Astrocyte (in vitro differentiated cells and primary cell): ENCODE results near the gene CTXN2. TPM values are rescaled to one million over a fixed set of nuclear protein-coding genes. Genes with fewer than 3 reads are reported as not detected.

Experiments
- DNase-seq: peaks from one replicate; pipeline ENCODE4 v3.0.0-alpha.2; 2010; ENCODE audit warnings: low read depth
- FAIRE-seq: peaks from 2 replicates; lab custom pipeline; 2011; peaks lifted over from hg19 to GRCh38; lab: Jason Lieb, UNC
- H2AFZ ChIP-seq: 2 replicates; pipeline ENCODE4 v1.6.0; 2012; ENCODE audit warnings: low read depth, low read length, inconsistent platforms
- H3K27ac ChIP-seq: 2 replicates; pipeline ENCODE4 v1.5.1; 2011; ENCODE audit warnings: low read depth, low read length, inconsistent platforms
- H3K27me3 ChIP-seq: 2 replicates; pipeline ENCODE4 v1.6.0; 2011; ENCODE audit warnings: low read length, inconsistent platforms; ENCODE audit not compliant: insufficient read depth
- H3K36me3 ChIP-seq: 2 replicates; pipeline ENCODE4 v1.5.1; 2011; ENCODE audit warnings: low read length, inconsistent platforms; ENCODE audit not compliant: insufficient read depth
- H3K4me1 ChIP-seq: 2 replicates; pipeline ENCODE4 v1.5.1; 2011; ENCODE audit warnings: low read length, inconsistent platforms; ENCODE audit not compliant: insufficient read depth
- H3K4me2 ChIP-seq: 2 replicates; pipeline ENCODE4 v1.6.0; 2012; ENCODE audit warnings: low read length, inconsistent platforms
- H3K4me3 ChIP-seq: 2 replicates; pipeline ENCODE4 v1.5.1; 2011; ENCODE audit warnings: low read depth, mild to moderate bottlenecking, low read length, inconsistent platforms; ENCODE audit not compliant: insufficient read depth
- H3K79me2 ChIP-seq: 2 replicates; pipeline ENCODE4 v1.6.0; 2012; ENCODE audit warnings: mild to moderate bottlenecking, low read length, inconsistent platforms; ENCODE audit not compliant: insufficient read depth
- H3K9ac ChIP-seq: 2 replicates; pipeline ENCODE4 v1.6.0; 2012; ENCODE audit warnings: mild to moderate bottlenecking, low read length, inconsistent platforms
- H3K9me3 ChIP-seq: 2 replicates; pipeline ENCODE4 v1.5.1; 2012; ENCODE audit warnings: low read depth, mild to moderate bottlenecking, low read length, inconsistent platforms; ENCODE audit not compliant: insufficient read depth
- H4K20me1 ChIP-seq: 2 replicates; pipeline ENCODE4 v1.6.0; 2012; ENCODE audit warnings: low read length, inconsistent platforms; ENCODE audit not compliant: insufficient read depth
- H3K27ac Mint-ChIP-seq: one replicate; pipeline ENCODE4 v1.8.0; 2021; ENCODE audit warnings: mild to moderate bottlenecking, mixed read lengths; ENCODE audit not compliant: unreplicated experiment
- H3K27me3 Mint-ChIP-seq: one replicate; pipeline ENCODE4 v1.8.0; 2021; ENCODE audit warnings: low read depth, mixed read lengths; ENCODE audit not compliant: unreplicated experiment
- H3K36me3 Mint-ChIP-seq: one replicate; pipeline ENCODE4 v1.8.0; 2021; ENCODE audit warnings: low read depth, mixed read lengths; ENCODE audit not compliant: unreplicated experiment
- H3K4me1 Mint-ChIP-seq: one replicate; pipeline ENCODE4 v1.8.0; 2021; ENCODE audit warnings: low read depth, mixed read lengths; ENCODE audit not compliant: unreplicated experiment
- H3K4me3 Mint-ChIP-seq: one replicate; pipeline ENCODE4 v1.8.0; 2021; ENCODE audit warnings: mild to moderate bottlenecking, moderate library complexity, mixed read lengths; ENCODE audit not compliant: unreplicated experiment
- H3K9me3 Mint-ChIP-seq: one replicate; pipeline ENCODE4 v1.8.0; 2021; ENCODE audit warnings: mild to moderate bottlenecking, mixed read lengths; ENCODE audit not compliant: unreplicated experiment
- EZH2 ChIP-seq: IDR thresholded peaks from 2 replicates; pipeline ENCODE4 v1.6.1; 2012; ENCODE audit warnings: mild to moderate bottlenecking, low read length, inconsistent platforms; ENCODE audit not compliant: insufficient read depth
- total RNA-seq: library from RNA; stranded (reverse); gene quantifications from 2 replicates; pipeline ENCODE4 v1.2.1, GENCODE V29; 2021
- TF ChIP-seq, protein P1 (sequence below): IDR thresholded peaks from 2 replicates; pipeline ENCODE4 v1.5.1; 2011; ENCODE audit warnings: low read depth, mild to moderate bottlenecking, inconsistent platforms, low read length, moderate library complexity; ENCODE audit not compliant: insufficient read depth

The CTXN2 gene
- total RNA-seq, 1 donor from 2014 or later = not detected

DNA sequence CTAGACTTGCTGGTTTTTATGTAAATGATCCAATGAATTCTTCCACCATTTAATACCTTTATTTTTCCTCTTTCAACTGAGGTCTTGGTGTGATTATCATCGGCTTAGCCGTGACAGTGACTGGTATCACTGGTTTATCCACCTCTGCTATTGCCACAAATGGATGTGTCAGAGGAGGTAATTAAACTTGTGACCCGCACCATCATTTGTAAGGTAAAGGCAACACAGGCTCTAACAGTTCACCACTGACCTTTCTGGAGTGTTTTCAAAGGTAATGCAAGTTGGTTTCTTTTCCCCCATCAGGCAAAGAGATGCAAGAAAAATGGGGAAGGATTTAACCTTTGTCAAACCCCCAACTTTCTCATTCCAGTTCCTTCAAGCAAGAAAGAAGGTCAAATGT lies 34.3 kb downstream of the CTXN2 start:
- DNase-seq = no peak
- Histone ChIP-seq H3K36me3 (no peaks in the 10 kb centered on the region), H3K4me1 (no peaks in the 10 kb centered on the region), H2AFZ (no peak overlapping the region), H3K4me3 (no peak overlapping the region), H4K20me1 (no peaks in the 10 kb centered on the region), H3K9ac (no peak overlapping the region), H3K27ac (no peak overlapping the region), H3K9me3 (no peaks in the 10 kb centered on the region), H3K27me3 (no peaks in the 10 kb centered on the region), H3K79me2 (no peaks in the 10 kb centered on the region), H3K4me2 (no peak overlapping the region)
- H3K27ac Mint-ChIP-seq = no peak overlapping the region
- H3K4me3 Mint-ChIP-seq = no peak overlapping the region
- TF ChIP-seq, protein P1, sequence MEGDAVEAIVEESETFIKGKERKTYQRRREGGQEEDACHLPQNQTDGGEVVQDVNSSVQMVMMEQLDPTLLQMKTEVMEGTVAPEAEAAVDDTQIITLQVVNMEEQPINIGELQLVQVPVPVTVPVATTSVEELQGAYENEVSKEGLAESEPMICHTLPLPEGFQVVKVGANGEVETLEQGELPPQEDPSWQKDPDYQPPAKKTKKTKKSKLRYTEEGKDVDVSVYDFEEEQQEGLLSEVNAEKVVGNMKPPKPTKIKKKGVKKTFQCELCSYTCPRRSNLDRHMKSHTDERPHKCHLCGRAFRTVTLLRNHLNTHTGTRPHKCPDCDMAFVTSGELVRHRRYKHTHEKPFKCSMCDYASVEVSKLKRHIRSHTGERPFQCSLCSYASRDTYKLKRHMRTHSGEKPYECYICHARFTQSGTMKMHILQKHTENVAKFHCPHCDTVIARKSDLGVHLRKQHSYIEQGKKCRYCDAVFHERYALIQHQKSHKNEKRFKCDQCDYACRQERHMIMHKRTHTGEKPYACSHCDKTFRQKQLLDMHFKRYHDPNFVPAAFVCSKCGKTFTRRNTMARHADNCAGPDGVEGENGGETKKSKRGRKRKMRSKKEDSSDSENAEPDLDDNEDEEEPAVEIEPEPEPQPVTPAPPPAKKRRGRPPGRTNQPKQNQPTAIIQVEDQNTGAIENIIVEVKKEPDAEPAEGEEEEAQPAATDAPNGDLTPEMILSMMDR = no peak
- no peak for TF ChIP-seq EZH2
- H3K4me1 Mint-ChIP-seq = no peaks in the 10 kb centered on the region
- FAIRE-seq = no peak
- H3K36me3 Mint-ChIP-seq = no peaks in the 10 kb centered on the region
- no peaks in the 10 kb centered on the region for H3K9me3 Mint-ChIP-seq
- H3K27me3 Mint-ChIP-seq = peaks cover 4% of the 10 kb centered on the region

DNA sequence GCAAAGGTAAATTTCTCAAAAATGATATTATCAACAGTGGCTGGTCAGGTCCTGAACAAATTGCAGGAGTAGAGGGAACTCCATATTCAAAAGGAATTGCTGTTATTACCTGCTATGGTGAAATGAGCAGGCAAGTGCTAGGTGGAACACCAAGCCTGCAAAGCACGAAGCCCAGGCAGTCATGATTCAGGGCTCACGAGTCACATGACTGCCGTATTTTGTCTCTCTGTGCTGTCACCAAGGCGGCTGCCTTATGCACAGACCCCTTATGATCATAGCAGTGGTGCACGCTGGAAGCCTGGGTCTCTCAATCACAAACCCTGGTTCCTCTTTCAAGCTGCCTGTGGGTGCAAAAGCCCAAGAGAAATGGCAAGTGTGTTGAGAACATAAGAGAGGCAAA lies 39.0 kb downstream of the CTXN2 start:
- Mint-ChIP-seq H3K4me3 (no peak overlapping the region), H3K4me1 (no peaks in the 10 kb centered on the region), H3K9me3 (no peaks in the 10 kb centered on the region), H3K27me3 (peaks cover 4% of the 10 kb centered on the region), H3K27ac (no peak overlapping the region), H3K36me3 (no peaks in the 10 kb centered on the region)
- DNase-seq = no peak
- Histone ChIP-seq H4K20me1 (no peaks in the 10 kb centered on the region), H3K79me2 (no peaks in the 10 kb centered on the region), H3K4me2 (no peak overlapping the region), H3K36me3 (no peaks in the 10 kb centered on the region), H3K27ac (no peak overlapping the region), H3K4me3 (no peak overlapping the region), H3K9me3 (no peaks in the 10 kb centered on the region), H3K4me1 (no peaks in the 10 kb centered on the region), H3K27me3 (no peaks in the 10 kb centered on the region), H2AFZ (no peak overlapping the region), H3K9ac (no peak overlapping the region)
- no peak for FAIRE-seq
- no peak for TF ChIP-seq EZH2
- TF ChIP-seq, protein P1 = no peak

DNA sequence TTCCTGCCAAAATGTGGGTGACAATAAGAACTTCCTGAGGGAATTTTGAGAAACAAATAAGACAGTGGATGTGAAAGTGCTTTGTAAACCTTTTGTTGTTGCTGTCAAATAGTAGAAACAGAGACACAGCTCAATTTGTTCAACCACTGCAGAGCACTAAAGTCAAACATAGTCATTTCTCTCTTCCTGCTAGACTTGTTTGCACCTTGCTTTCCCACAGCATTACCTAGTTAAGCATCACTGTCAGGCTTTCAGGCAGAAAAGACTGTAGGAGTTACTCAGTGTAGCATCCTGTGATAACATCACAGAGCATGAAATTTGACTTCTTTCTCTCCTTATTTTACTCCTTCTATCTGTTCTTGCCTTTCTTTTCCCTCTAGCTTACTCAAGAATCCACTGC lies 41.8 kb downstream of the CTXN2 start:
- Histone ChIP-seq H3K27me3 (no peaks in the 10 kb centered on the region), H4K20me1 (no peaks in the 10 kb centered on the region), H3K4me1 (no peaks in the 10 kb centered on the region), H3K36me3 (no peaks in the 10 kb centered on the region), H3K4me2 (no peak overlapping the region), H3K9ac (no peak overlapping the region), H3K4me3 (no peak overlapping the region), H3K9me3 (no peaks in the 10 kb centered on the region), H3K27ac (no peak overlapping the region), H3K79me2 (no peaks in the 10 kb centered on the region), H2AFZ (no peak overlapping the region)
- Mint-ChIP-seq H3K27me3 (no peaks in the 10 kb centered on the region), H3K4me1 (no peaks in the 10 kb centered on the region), H3K9me3 (no peaks in the 10 kb centered on the region), H3K36me3 (no peaks in the 10 kb centered on the region), H3K27ac (no peak overlapping the region), H3K4me3 (no peak overlapping the region)
- FAIRE-seq = peak; percentile 5
- TF ChIP-seq, protein P1 = no peak
- TF ChIP-seq EZH2 = no peak
- no peak for DNase-seq
